GM06990 (cell line): Measurements from ENCODE around the gene SPOPL.
"Not testable (repeated sequence)": the region's sequence is repeated elsewhere in the genome, so short reads cannot be mapped to it uniquely, and the experiment has no call there.

Experiments
- DNase-seq: peaks from one replicate; pipeline ENCODE4 v3.0.0-alpha.2; 2011; ENCODE audit not compliant: insufficient read length; ENCODE audit errors: extremely low read depth
- H3K27me3 ChIP-seq: replicated peaks from 2 replicates; pipeline ENCODE4 v1.6.0; 2011; ENCODE audit warnings: low read length; ENCODE audit not compliant: control insufficient read depth, insufficient read depth
- H3K36me3 ChIP-seq: 2 replicates; pipeline ENCODE4 v1.5.1; 2011; ENCODE audit warnings: low read length; ENCODE audit not compliant: control insufficient read depth, insufficient read depth
- H3K4me3 ChIP-seq: replicated peaks from 2 replicates; pipeline ENCODE4 v1.5.1; 2011; ENCODE audit warnings: low read depth, mild to moderate bottlenecking, control low read depth, low read length
- CTCF ChIP-seq: IDR thresholded peaks from 2 replicates; pipeline ENCODE4 v1.5.1; 2011; ENCODE audit warnings: low read length, control low read depth, mild to moderate bottlenecking, inconsistent platforms; ENCODE audit not compliant: insufficient read depth, poor library complexity, severe bottlenecking

The SPOPL gene

GRCh38 chr2:138455691-138456090, 45.9 kb upstream of the SPOPL start:
- no peak for DNase-seq
- H3K36me3 ChIP-seq = no peaks in the 10 kb centered on the region
- no peaks in the 10 kb centered on the region for H3K27me3 ChIP-seq
- no peak for TF ChIP-seq CTCF
- no peak overlapping the region for H3K4me3 ChIP-seq

GRCh38 chr2:138462689-138463088, 38.9 kb upstream of the SPOPL start:
- not testable (repeated sequence) for DNase-seq, H3K27me3 ChIP-seq, H3K36me3 ChIP-seq, H3K4me3 ChIP-seq

- DNase-seq = no peak
- Histone ChIP-seq H3K27me3 (no peaks in the 10 kb centered on the region), H3K4me3 (no peak overlapping the region), H3K36me3 (no peaks in the 10 kb centered on the region)
- no peak for TF ChIP-seq CTCF
Measured at GRCh38 chr2:138468617-138469016, 33.0 kb upstream of the SPOPL start.

GRCh38 chr2:138469411-138469810, 32.2 kb upstream of the SPOPL start:
- no peak for TF ChIP-seq CTCF
- no peak for DNase-seq
- H3K4me3 ChIP-seq = no peak overlapping the region
- H3K36me3 ChIP-seq = no peaks in the 10 kb centered on the region
- H3K27me3 ChIP-seq = no peaks in the 10 kb centered on the region

GRCh38 chr2:138470941-138471340, 30.6 kb upstream of the SPOPL start:
- no peak for DNase-seq
- TF ChIP-seq CTCF = no peak
- H3K4me3 ChIP-seq = no peak overlapping the region
- H3K27me3 ChIP-seq = no peaks in the 10 kb centered on the region
- H3K36me3 ChIP-seq = no peaks in the 10 kb centered on the region

- no peak for DNase-seq
- Histone ChIP-seq H3K36me3 (no peaks in the 10 kb centered on the region), H3K4me3 (no peak overlapping the region), H3K27me3 (no peaks in the 10 kb centered on the region)
- no peak for TF ChIP-seq CTCF
Measured at GRCh38 chr2:138474100-138474825, 27.3 kb upstream of the SPOPL start.
